Activated naive CD8-positive, alpha-beta T cell treated with anti-CD3 and anti-CD28 coated beads, Interleukin-2, amount 10 ng/mL, durations not matched to agents 7 days and 5 days (primary cell): ENCODE measurements around the gene EFNB2. TPM values are rescaled to one million over a fixed set of nuclear protein-coding genes. Genes with fewer than 3 reads are reported as not detected.

Experiments
- ATAC-seq: fragments of 150-1000 bp; cut with Tn5 transposase; one replicate; pipeline ENCODE4 v1.10.0; 2021; ENCODE audit warnings: low read depth, moderate library complexity
- POLR2A ChIA-PET: fragments of 350-600 bp; sonication (Branson Sonifier 250); formaldehyde crosslinking; loops from one replicate; lab custom pipeline; 2021; ENCODE audit warnings: antibody characterized with exemption; lab: Charles Lee
- DNase-seq: peaks from one replicate; pipeline ENCODE4 v3.0.0; 2021
- H3K27ac Mint-ChIP-seq: one replicate; pipeline ENCODE4 v1.8.0; 2022; ENCODE audit warnings: mild to moderate bottlenecking, mixed read lengths
- H3K27me3 Mint-ChIP-seq: one replicate; pipeline ENCODE4 v1.8.0; 2022; ENCODE audit warnings: mild to moderate bottlenecking, moderate library complexity, mixed read lengths
- H3K36me3 Mint-ChIP-seq: one replicate; pipeline ENCODE4 v1.8.0; 2021; ENCODE audit warnings: mild to moderate bottlenecking, mixed read lengths
- H3K4me1 Mint-ChIP-seq: one replicate; pipeline ENCODE4 v1.8.0; 2021; ENCODE audit warnings: mixed read lengths
- H3K4me3 Mint-ChIP-seq: one replicate; pipeline ENCODE4 v1.8.0; 2022; ENCODE audit warnings: mild to moderate bottlenecking, moderate library complexity, mixed read lengths
- H3K9me3 Mint-ChIP-seq: one replicate; pipeline ENCODE4 v1.8.0; 2021; ENCODE audit warnings: mixed read lengths
- total RNA-seq, 2 experiments: library from RNA; stranded (reverse); gene quantifications; one replicate each; pipeline ENCODE4 v1.2.3, GENCODE V29; 2021

Gene EFNB2
- total RNA-seq, 2 experiments from 2014 or later, result 0.14 to 0.23 TPM

DNA sequence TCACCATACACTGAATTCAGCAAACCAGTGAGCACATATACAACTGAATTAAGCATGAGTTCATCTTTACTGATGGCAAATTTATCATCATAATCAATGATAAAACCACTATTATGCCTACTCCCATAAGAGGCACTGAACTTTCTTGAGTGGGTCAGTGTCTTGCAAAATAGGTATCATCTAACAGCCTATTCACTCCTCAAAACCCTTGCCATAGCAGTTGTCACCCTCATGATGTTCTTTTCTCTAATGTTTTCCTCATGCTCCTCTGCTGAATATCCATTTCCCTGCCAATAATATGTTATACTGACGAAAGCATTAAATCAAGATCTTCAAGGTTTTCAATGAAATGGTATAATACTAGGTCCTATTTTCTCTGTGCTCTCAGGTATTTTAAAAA is 26.8 kb upstream of the EFNB2 start:
- Mint-ChIP-seq H3K27ac (peak overlapping the region; percentile 8), H3K36me3 (peaks cover 18% of the 10 kb centered on the region), H3K4me1 (peaks cover 46% of the 10 kb centered on the region), H3K27me3 (no peaks in the 10 kb centered on the region), H3K9me3 (no peaks in the 10 kb centered on the region), H3K4me3 (no peak overlapping the region)
- POLR2A ChIA-PET, result no interaction called here
- ATAC-seq (no peak), DNase-seq (no peak)

DNA sequence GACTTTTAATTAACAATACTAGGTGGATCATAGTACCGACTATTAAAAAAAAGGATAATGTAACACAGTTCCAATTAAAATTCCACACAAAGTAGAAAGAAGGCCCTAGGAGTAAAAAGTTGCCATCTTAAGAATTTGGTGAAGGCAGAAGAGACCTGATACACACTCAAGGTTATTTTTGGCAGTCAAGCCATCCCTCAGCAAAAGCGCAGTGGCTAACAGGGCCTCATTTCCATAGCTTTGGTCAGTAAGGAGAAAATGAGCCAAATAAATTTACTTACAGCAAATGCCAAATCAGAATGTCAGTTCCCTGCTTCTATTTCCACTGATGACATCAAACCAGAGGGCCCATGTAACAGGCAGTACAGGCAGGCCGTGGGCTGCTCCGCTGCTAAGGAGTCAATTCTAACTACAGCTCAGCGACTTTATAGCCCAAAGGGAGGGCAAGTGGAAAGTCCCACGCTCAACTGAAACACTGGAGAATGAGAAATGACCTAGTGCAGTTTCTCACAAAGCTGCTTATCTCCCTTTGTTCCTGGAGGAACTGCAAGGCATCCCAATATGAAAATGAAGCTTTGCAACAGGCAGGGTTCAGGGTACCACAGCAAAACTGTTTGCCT is 26.2 kb upstream of the EFNB2 start:
- ATAC-seq, result peak; percentile 45
- H3K27ac Mint-ChIP-seq, result no peak overlapping the region
- POLR2A ChIA-PET, result no interaction called here
- H3K36me3 Mint-ChIP-seq, result peaks cover 22% of the 10 kb centered on the region
- no peak for DNase-seq
- peaks cover 46% of the 10 kb centered on the region for H3K4me1 Mint-ChIP-seq
- no peaks in the 10 kb centered on the region for H3K27me3 Mint-ChIP-seq
- H3K9me3 Mint-ChIP-seq, result no peaks in the 10 kb centered on the region
- H3K4me3 Mint-ChIP-seq, result no peak overlapping the region

GRCh38 chr13:106560821-106561220 is 25.4 kb upstream of the EFNB2 start:
- peaks cover 39% of the 10 kb centered on the region for H3K4me1 Mint-ChIP-seq
- DNase-seq (no peak), ATAC-seq (no peak)
- no peak overlapping the region for H3K4me3 Mint-ChIP-seq
- H3K9me3 Mint-ChIP-seq, result no peaks in the 10 kb centered on the region
- no peaks in the 10 kb centered on the region for H3K27me3 Mint-ChIP-seq
- H3K36me3 Mint-ChIP-seq, result peaks cover 24% of the 10 kb centered on the region
- H3K27ac Mint-ChIP-seq, result no peak overlapping the region
- POLR2A ChIA-PET, result no interaction called here

- Mint-ChIP-seq H3K27me3 (no peaks in the 10 kb centered on the region), H3K4me3 (no peak overlapping the region), H3K36me3 (peaks cover 38% of the 10 kb centered on the region), H3K9me3 (no peaks in the 10 kb centered on the region), H3K4me1 (peaks cover 24% of the 10 kb centered on the region), H3K27ac (no peak overlapping the region)
- POLR2A ChIA-PET, result interaction anchor here (1.0 kb wide), 1 partner anchor 8 kb away, joined by 3 read pairs; no protein-coding TSS in a partner anchor
- DNase-seq, result no peak
- no peak for ATAC-seq
These were observed 23.1 kb upstream of the EFNB2 start for GRCh38 chr13:106558527-106558926.

DNA sequence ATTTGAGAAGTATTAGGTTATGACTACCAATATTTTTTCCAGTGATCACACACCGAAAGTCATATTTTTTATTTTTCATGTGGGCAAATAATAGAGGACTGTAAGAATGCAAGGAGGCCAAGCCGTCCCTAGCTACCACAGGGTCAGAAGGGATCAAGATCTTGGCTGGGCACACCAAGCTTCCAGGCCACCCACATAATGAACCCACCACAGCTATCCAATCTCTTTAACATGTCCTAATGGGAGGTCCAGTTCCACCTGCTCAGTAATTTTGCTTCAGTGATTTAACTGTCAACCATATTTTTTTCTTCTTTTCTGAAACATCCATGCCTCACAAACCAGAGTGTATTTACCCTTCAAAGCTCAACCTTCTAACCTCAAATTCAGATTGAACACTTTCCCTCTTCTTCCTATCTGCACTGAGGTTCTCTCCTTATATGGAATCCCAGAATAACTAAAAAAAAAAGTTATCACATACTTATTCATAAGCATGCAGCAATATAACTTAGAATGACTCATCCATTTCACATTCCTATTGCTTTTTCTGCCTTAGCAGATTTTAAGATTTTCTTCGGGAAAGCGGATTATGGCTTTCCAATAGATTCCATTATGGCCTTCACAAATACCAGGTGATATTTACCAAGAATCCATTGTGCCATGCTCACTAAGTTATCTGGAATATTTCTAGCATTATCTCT is 20.3 kb upstream of the EFNB2 start:
- Mint-ChIP-seq H3K36me3 (peaks cover 40% of the 10 kb centered on the region), H3K9me3 (no peaks in the 10 kb centered on the region), H3K27me3 (no peaks in the 10 kb centered on the region), H3K4me3 (no peak overlapping the region), H3K27ac (no peak overlapping the region), H3K4me1 (peaks cover 20% of the 10 kb centered on the region)
- no peak for DNase-seq
- ATAC-seq, result no peak
- POLR2A ChIA-PET, result no interaction called here

DNA sequence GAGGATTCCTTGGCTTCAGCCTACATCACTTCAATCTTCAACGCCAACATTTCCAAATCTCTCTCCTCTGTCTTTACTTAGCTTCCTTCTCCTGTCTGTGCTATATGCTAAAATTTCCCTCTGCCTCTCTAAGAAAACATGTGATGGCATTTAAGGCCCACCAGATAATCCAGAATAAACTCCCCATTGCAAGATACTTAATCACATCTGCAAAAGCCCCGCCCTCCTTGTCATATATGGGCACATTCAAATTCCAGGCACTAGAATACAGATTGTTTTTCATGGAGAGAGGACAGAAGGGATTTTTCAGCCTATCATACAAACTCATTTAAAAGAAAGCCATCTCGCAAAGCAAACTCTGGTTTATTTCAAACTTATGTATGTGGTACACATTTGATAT is 16.3 kb upstream of the EFNB2 start:
- H3K4me1 Mint-ChIP-seq, result peaks cover 19% of the 10 kb centered on the region
- no peaks in the 10 kb centered on the region for H3K9me3 Mint-ChIP-seq
- H3K4me3 Mint-ChIP-seq, result no peak overlapping the region
- H3K27ac Mint-ChIP-seq, result no peak overlapping the region
- no peak for DNase-seq
- POLR2A ChIA-PET, result interaction anchor here (0.8 kb wide), 1 partner anchor 15 kb away, joined by 3 read pairs; no protein-coding TSS in a partner anchor
- no peaks in the 10 kb centered on the region for H3K27me3 Mint-ChIP-seq
- H3K36me3 Mint-ChIP-seq, result peaks cover 34% of the 10 kb centered on the region
- ATAC-seq, result no peak

- Mint-ChIP-seq H3K4me3 (no peak overlapping the region), H3K27ac (no peak overlapping the region), H3K4me1 (peaks cover 19% of the 10 kb centered on the region), H3K27me3 (no peaks in the 10 kb centered on the region), H3K36me3 (peaks cover 31% of the 10 kb centered on the region), H3K9me3 (no peaks in the 10 kb centered on the region)
- no peak for ATAC-seq
- DNase-seq, result no peak
- POLR2A ChIA-PET, result interaction anchor here (0.8 kb wide), 1 partner anchor 16 kb away, joined by 3 read pairs; no protein-coding TSS in a partner anchor
These were observed 15.9 kb upstream of the EFNB2 start for GRCh38 chr13:106551350-106551749.

GRCh38 chr13:106550570-106551135 is 15.2 kb upstream of the EFNB2 start:
- no peak for ATAC-seq
- POLR2A ChIA-PET, result interaction anchor here (0.8 kb wide), 1 partner anchor 16 kb away, joined by 3 read pairs; no protein-coding TSS in a partner anchor
- peaks cover 15% of the 10 kb centered on the region for H3K4me1 Mint-ChIP-seq
- DNase-seq, result no peak
- H3K27me3 Mint-ChIP-seq, result no peaks in the 10 kb centered on the region
- peaks cover 26% of the 10 kb centered on the region for H3K36me3 Mint-ChIP-seq
- no peak overlapping the region for H3K27ac Mint-ChIP-seq
- H3K9me3 Mint-ChIP-seq, result no peaks in the 10 kb centered on the region
- no peak overlapping the region for H3K4me3 Mint-ChIP-seq

DNA sequence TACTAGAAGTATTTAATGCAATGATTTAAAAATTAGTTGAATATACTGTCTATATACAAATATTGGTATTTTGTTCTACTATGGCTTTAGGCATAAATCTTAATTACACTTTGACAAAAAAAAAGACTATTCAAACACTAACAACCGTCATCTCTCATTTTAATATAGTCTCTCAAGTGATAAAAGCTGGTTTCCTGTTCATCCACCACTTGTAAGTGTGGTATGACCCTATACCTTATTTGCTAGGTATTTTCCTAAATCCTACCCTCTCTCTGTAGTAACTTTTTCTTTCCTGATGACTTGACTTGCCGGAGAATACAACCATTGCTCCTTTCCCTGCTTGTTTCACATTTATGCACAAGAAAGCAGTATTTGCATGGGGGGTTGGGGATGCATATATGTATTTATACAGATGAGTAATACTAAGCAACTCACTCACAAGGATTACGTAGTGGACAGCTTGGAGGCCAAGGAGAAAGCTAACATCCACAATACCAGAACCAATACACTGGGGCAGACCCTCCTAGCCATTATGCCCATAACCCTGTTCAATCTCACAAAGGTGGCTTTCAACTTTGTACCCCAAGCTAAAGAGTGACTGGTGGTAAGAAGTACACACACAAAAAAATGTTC is 12.7 kb upstream of the EFNB2 start:
- Mint-ChIP-seq H3K27me3 (no peaks in the 10 kb centered on the region), H3K36me3 (peaks cover 9% of the 10 kb centered on the region), H3K27ac (no peak overlapping the region), H3K4me3 (no peak overlapping the region), H3K4me1 (peaks cover 10% of the 10 kb centered on the region), H3K9me3 (no peaks in the 10 kb centered on the region)
- DNase-seq, result no peak
- ATAC-seq, result no peak
- POLR2A ChIA-PET, result no interaction called here

- no peak for DNase-seq
- Mint-ChIP-seq H3K9me3 (no peaks in the 10 kb centered on the region), H3K36me3 (peaks cover 6% of the 10 kb centered on the region), H3K27ac (no peak overlapping the region), H3K4me3 (no peak overlapping the region), H3K4me1 (peaks cover 1% of the 10 kb centered on the region), H3K27me3 (no peaks in the 10 kb centered on the region)
- ATAC-seq, result no peak
- POLR2A ChIA-PET, result no interaction called here
These were observed 6.4 kb upstream of the EFNB2 start for GRCh38 chr13:106541826-106542225.

DNA sequence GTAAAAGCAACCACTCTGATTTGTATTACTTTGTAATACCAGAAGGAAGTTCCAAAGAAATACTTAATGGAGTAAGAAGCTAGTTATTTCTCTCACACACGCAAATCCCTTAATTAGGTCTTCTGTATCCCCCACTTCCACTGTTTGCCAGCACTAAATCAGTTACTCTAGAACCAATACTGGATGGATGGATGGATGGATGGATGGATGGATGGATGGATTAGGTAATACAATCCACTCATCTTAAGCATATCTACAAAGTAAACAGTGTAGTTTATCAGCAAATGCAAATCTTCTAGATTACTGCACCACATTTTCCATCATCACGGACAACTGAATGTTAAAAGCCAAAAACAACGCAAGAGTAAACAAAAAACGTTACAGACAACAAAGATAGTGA is 5.2 kb upstream of the EFNB2 start:
- ATAC-seq, result no peak
- Mint-ChIP-seq H3K9me3 (no peaks in the 10 kb centered on the region), H3K4me3 (no peak overlapping the region), H3K27me3 (no peaks in the 10 kb centered on the region), H3K36me3 (peaks cover 6% of the 10 kb centered on the region), H3K27ac (no peak overlapping the region), H3K4me1 (peaks cover 4% of the 10 kb centered on the region)
- no peak for DNase-seq
- POLR2A ChIA-PET, result no interaction called here

GRCh38 chr13:106537521-106537920 is 2.1 kb upstream of the EFNB2 start:
- no peak for ATAC-seq
- H3K4me3 Mint-ChIP-seq, result no peak overlapping the region
- H3K4me1 Mint-ChIP-seq, result peaks cover 10% of the 10 kb centered on the region
- no peak overlapping the region for H3K27ac Mint-ChIP-seq
- POLR2A ChIA-PET, result no interaction called here
- peaks cover 6% of the 10 kb centered on the region for H3K36me3 Mint-ChIP-seq
- H3K9me3 Mint-ChIP-seq, result no peaks in the 10 kb centered on the region
- DNase-seq, result no peak
- H3K27me3 Mint-ChIP-seq, result peaks cover 17% of the 10 kb centered on the region

DNA sequence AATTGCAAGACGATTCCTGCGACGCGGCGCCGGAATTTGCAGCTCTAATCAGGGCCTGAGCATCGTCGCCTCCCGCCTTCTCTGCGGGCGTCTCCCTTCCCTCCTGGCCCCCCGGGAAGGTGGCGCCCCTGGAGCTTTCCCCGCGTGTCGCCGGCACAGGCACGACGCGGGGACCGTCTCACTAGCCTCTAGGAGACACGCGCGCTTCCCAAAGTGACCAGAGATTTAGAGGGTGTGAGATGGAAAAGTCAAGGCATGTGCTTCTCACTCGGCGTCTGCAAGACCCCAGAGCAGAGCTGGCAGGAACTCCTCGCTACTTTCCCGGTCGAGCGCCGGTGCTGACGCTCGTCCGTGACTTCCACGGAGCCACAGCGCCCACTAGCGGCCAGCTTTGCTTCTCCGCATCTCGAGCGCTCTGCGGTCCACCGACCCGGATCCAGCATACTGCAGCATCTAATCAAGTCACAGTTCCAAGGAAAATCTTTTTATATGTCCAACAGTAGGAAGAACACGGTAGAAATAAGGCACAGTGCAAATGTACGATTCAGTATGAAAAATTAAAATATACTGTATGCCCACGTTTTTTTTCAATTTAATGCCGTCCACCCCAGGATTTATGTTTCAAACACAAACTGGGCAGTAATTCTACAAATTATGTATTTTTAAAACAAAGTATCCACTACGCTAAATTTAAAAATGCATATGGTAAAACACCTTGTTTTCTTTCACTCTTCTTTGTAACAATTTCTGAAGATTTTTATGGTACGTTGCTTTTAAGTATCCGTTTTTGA is 977 bp upstream of the EFNB2 start:
- H3K4me3 Mint-ChIP-seq, result peak overlapping the region; percentile 87
- DNase-seq (peak; percentile 92), ATAC-seq (peak; percentile 29)
- POLR2A ChIA-PET, result interaction anchor here (0.7 to 2.1 kb wide), 2 partner anchors 31 to 364 kb away, joined by 3 to 15 read pairs; partner anchors contain the start of gene ARGLU1
- H3K27ac Mint-ChIP-seq, result no peak overlapping the region
- H3K9me3 Mint-ChIP-seq, result no peaks in the 10 kb centered on the region
- peaks cover 26% of the 10 kb centered on the region for H3K27me3 Mint-ChIP-seq
- H3K4me1 Mint-ChIP-seq, result peaks cover 12% of the 10 kb centered on the region
- H3K36me3 Mint-ChIP-seq, result peaks cover 6% of the 10 kb centered on the region
